CD4-positive, alpha-beta T cell treated with Interleukin-6 at 100 ng/mL for 8 hours (primary cell): ENCODE results near the gene ZNF100.
"Not testable (repeated sequence)": the region's sequence is repeated elsewhere in the genome, so short reads cannot be mapped to it uniquely, and the experiment has no call there.

ENCODE experiments used
- DNase-seq: peaks from one replicate; pipeline ENCODE4 v3.0.0-alpha.2; 2020; ENCODE audit warnings: mixed read lengths, low spot score

The ZNF100 gene

DNA sequence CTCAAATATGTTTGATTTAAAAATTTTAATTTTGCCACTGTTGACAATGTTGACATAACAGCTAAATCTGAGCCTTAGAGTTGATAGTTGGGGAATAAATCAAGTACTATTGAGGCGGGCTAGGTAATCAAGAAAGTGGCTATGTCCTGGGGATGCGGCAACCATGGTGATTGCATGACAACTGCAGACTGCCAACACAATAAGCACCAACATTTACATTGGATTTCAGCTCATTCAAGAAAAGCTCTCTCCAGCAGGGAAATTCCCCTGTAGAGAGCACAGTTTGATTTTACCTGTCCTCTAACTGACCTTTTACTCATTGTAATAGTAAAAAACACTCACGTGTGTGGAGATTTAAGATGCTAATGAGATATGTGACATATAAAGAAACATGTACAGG is 63.1 kb downstream of the ZNF100 start:
- DNase-seq: no peak

DNA sequence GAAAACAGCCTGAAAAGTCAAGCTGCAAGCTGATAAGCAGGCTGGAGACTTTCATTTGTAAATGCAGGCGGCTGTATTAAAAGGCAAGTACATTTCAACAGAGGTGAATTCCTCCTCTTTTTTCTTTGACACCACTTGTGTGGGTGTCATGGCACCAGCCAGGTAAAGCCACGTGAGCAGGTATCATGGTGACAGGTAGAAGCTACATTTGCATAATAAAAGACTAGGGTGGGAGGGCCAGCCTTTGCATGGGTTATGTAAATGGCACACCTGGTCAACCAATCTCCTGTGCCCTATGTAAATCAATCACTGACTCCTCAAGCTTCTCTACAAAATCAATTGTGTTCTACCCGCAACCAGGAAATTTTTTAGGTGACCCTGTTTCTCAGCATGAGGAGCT is 68.2 kb downstream of the ZNF100 start:
- no peak for DNase-seq

DNA sequence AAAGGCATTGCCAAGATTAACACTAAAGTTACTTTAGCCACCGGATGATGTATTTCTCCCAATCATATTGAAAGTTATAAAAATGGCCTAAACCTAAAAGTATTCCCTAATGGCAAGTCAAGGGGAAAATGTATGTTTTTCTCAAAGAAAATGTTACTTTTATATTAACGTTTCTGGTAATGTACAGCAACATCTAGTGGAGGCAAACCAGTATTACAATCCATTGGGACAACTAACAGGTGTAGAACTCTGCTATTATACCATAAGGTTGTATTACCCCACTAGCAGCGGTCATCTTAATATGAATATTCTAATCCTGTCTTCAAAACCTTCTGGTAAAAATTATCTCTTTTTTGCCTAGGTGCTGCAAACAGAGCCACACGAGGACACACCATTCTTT is 69.2 kb downstream of the ZNF100 start:
- DNase-seq: peak; percentile 34

DNA sequence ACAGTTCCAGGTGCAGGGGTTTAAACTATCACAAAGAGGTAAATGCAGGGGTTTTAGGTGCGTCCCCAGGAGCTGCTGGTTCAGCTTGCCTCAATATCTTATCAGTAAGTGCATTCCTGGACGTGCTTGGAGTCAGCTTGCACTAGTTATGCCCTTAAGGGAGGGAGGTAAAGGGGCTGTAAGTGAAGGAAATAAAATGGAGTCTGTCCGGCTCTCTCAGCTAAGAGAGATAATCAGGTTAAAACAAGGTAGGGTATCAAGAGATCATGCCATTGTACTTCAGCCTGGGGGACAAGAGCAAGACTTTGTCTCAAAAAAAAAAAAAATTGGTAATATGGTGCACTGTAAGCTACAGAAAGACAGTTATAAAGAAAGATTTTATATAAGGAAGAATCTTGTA is 69.7 kb downstream of the ZNF100 start:
- no peak for DNase-seq

- no peak for DNase-seq
Observed at GRCh38 chr19:21694171-21694906, 73.0 kb downstream of the ZNF100 start.

DNA sequence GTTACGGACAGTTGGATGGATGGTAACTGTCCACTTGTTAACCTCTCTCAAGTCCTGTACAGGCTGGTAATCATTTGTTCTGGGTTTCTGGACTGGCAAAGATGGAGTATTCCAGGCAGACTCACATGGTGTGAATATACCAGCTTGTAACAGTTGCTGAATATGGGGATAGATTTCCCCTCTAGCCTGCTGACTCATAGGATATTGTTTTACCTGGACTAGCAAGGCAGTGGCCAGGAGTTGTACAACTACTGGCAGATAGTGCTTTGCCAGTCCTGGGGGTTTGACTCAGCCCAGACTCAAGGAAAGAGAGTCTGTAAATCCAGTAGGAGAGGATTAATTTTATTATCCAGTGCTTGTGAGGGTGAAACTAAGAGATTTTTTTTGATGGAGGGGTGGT is 74.0 kb downstream of the ZNF100 start:
- no peak for DNase-seq

DNA sequence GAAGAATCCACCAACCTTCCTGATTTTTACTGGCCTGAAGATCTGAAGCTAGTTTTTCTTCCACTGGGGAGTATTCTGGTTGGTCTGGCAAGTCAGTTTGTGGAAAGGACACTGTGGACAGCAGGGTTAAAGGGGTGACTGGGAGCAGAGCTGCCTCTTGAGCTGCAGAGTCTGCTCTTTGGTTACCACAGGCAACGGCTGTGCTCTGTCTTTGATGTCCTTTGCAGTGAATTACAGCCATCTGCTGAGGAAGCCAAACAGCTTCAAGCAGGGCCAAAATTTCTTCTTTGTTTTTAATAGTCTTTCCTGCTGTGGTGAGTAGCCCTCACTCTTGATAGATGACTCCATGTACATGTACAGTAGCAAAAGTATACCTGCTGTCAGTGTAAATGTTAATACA is 75.7 kb downstream of the ZNF100 start:
- no peak for DNase-seq

DNA sequence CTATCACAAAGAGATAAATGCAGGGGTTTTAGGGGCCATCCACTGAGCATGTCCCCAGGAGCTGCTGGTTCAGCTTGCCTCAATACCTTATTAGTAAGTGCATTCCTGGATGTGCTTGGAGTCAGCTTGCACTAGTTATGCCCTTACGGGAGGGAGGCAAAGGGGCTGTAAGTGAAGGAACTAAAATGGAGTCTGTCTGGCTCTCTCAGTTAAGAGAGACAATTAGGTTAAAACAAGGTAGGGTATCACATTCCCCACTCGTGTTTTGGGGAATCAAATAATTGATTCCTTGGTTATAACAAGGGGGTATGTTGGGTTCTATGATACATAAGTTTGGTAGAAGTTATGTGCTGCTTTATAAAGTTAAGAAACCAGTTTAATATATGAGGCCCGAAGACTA is 78.9 kb downstream of the ZNF100 start:
- DNase-seq: no peak

DNA sequence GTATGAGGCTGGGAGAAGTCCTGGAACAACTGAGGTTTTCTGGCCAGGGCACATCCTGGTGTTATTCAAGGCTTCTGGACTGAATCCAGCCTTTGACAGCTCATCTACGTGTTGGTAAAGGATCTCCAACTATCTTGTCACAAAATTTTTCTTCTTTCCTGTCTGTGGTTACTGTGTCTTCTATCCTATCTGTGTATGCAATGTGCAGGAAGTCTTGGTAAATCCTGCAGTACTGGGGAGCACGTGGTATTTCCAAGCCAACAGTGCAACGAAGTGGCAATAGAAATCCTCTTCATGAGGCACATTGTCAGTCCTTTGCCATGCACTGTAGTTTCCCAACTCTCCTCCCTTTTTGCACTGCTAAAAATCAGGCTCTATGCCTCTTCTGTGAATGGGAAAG is 86.7 kb downstream of the ZNF100 start:
- DNase-seq: no peak

GRCh38 chr19:21680026-21680425 is 87.4 kb downstream of the ZNF100 start:
- no peak for DNase-seq

DNA sequence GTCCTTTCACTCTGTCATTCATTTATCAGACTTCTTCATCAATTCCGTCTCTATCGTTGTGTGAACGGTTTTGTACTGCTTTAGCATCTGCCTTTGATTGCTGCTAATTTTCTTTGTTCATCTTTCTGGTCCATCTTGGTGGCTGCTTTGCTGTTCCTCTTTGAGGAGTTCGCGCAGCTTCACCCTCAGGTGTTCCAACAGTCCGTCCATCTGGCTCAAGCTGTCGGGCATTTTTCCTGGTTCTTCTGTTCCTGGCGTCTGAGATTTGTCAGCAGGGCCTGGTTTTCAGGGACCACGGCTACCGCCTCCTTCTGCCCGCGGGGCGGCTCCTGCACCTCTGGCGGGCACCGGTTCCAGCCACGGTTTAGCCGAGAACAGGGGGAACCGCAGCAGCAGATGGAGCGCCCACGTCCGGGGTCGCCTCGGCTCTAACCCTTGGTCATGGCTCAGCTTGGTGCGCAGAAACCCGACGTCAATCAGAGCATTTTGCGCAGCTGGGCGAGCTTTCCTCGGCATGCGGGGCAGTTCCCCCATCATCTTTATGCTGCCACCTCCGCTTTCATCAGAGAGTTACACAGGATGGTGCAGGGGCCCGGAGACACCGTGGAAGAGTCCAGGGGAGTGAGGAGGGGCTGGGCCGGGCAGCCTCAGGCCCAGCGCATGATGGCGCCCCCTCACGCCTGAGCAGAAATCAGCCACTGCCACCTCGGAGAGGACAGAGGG is 89.5 kb downstream of the ZNF100 start:
- DNase-seq: peak; percentile 2

DNA sequence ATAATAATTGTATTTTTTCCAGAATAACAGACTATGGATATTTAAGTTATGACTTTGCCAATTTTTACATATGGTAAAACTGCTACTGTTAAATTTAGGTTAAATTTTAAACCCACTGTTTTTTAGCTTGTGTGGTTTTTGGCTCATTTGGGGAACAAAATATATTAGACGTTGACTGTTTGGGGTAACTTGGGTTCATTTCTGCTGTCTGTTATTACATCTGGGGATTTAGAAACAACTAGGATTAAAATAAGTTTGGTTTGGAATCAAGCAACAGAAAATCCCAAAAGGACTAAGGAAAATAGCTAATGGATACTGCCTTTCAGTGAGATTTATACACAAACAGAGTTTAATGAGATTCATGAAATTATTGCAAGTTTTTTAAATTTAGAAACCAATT is 92.9 kb downstream of the ZNF100 start:
- DNase-seq: no peak

DNA sequence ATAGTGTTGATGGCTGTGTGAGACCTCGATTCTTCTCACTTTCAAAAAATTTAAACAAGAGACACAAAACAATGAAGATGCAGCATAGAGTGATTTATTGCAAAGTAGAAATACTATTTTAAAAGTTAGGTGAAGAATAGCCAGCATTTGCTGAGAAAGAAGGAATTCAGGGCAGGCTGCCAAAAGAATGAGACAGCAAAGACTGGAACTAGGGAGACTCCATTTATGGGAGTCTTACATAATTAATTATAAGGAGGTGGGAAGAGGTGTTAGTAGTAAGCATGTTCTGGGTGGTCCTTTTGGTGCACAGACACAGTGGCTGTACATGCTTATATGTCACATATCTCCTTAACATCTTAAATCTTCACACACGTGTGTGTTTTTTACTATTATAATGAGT is 93.9 kb downstream of the ZNF100 start:
- DNase-seq: not testable (repeated sequence)
